MCF 10A (cell line): ENCODE results near the gene TXNDC11. TPM values are rescaled to one million over a fixed set of nuclear protein-coding genes. Genes with fewer than 3 reads are reported as not detected.

Experiments
- BruUV-seq: library from RNA; stranded (reverse); fragments of 400-500 nt; replicated peaks from 2 replicates; lab custom pipeline; 2021; lab: Mats Ljungman, UMichigan
- CTCF ChIA-PET: fragments of 300-600 bp; sonication (Branson Sonifier 250); formaldehyde crosslinking; extraction: SDS; loops from one replicate; lab custom pipeline; 2021; ENCODE audit warnings: antibody characterized with exemption, inconsistent platforms; lab: Yijun Ruan, JAX
- POLR2A ChIA-PET: fragments of 300-600, 350-650 bp; sonication (Branson Sonifier 250); formaldehyde crosslinking; extraction: SDS; loops from one replicate; lab custom pipeline; 2020; ENCODE audit warnings: antibody characterized with exemption, inconsistent platforms; lab: Yijun Ruan, JAX
- DNase-seq: peaks from one replicate; pipeline ENCODE4 v3.0.0-alpha.2; 2018; ENCODE audit not compliant: unreplicated experiment
- H3K27ac Mint-ChIP-seq: one replicate; pipeline ENCODE4 v1.8.0; 2022; ENCODE audit warnings: mild to moderate bottlenecking, low read depth, mixed read lengths; ENCODE audit not compliant: unreplicated experiment
- H3K27me3 Mint-ChIP-seq: one replicate; pipeline ENCODE4 v1.8.0; 2022; ENCODE audit warnings: mixed read lengths; ENCODE audit not compliant: insufficient read depth, unreplicated experiment
- H3K36me3 Mint-ChIP-seq: one replicate; pipeline ENCODE4 v1.8.0; 2022; ENCODE audit warnings: mild to moderate bottlenecking, moderate library complexity, mixed read lengths; ENCODE audit not compliant: insufficient read depth, unreplicated experiment
- H3K4me1 Mint-ChIP-seq: one replicate; pipeline ENCODE4 v1.8.0; 2022; ENCODE audit warnings: mixed read lengths; ENCODE audit not compliant: insufficient read depth, unreplicated experiment
- H3K4me3 Mint-ChIP-seq: one replicate; pipeline ENCODE4 v1.8.0; 2022; ENCODE audit warnings: mild to moderate bottlenecking, moderate library complexity, mixed read lengths; ENCODE audit not compliant: unreplicated experiment
- H3K9me3 Mint-ChIP-seq: one replicate; pipeline ENCODE4 v1.8.0; 2022; ENCODE audit warnings: mixed read lengths; ENCODE audit not compliant: unreplicated experiment
- CTCF ChIP-seq: fragments of 200-600 bp; IDR thresholded peaks from one replicate; pipeline ENCODE4 v1.8.0; 2022; ENCODE audit warnings: antibody characterized with exemption, mild to moderate bottlenecking; ENCODE audit not compliant: unreplicated experiment
- intact Hi-C: fragments of 100-400 bp; cut with micrococcal nuclease; formaldehyde crosslinking; loops from 2 replicates; pipeline ENCODE4 v1.14.1; 2022
- total RNA-seq: library from RNA; stranded (reverse); gene quantifications from 2 replicates; pipeline ENCODE4 v1.2.3, GENCODE V29; 2022

Gene TXNDC11
- total RNA-seq, 1 experiment from 2014 or later: 38.2 TPM

- intact Hi-C loops: no loop called here
- Mint-ChIP-seq H3K9me3 (no peaks in the 10 kb centered on the region), H3K4me3 (peak overlapping the region; percentile 86), H3K27me3 (no peaks in the 10 kb centered on the region), H3K4me1 (peaks cover 27% of the 10 kb centered on the region), H3K36me3 (peaks cover 45% of the 10 kb centered on the region), H3K27ac (no peak overlapping the region)
- CTCF ChIA-PET: interaction anchor here (0.7 to 1.2 kb wide), 4 partner anchors 25 to 352 kb away, joined by 3 to 4 read pairs (median 3); no protein-coding TSS in a partner anchor
- no peak for DNase-seq
- POLR2A ChIA-PET: interaction anchor here (0.8 to 7.5 kb wide), 3 partner anchors 22 to 96 kb away, joined by 3 to 73 read pairs (median 5); partner anchors contain the start of gene ZC3H7A
- no TSS peak for BruUV-seq
- TF ChIP-seq CTCF: no peak
Observed at GRCh38 chr16:11738742-11739544, 3.7 kb downstream of the TXNDC11 start.

- Mint-ChIP-seq H3K4me1 (peaks cover 24% of the 10 kb centered on the region), H3K27ac (no peak overlapping the region), H3K27me3 (no peaks in the 10 kb centered on the region), H3K36me3 (peaks cover 58% of the 10 kb centered on the region), H3K4me3 (no peak overlapping the region), H3K9me3 (no peaks in the 10 kb centered on the region)
- intact Hi-C loops: no loop called here
- no peak for DNase-seq
- no peak for TF ChIP-seq CTCF
- ChIA-PET CTCF (interaction anchor here (0.6 to 1.1 kb wide), 3 partner anchors 24 to 351 kb away, joined by 3 to 4 read pairs (median 3); no protein-coding TSS in a partner anchor), POLR2A (interaction anchor here (0.8 kb wide), 1 partner anchor 21 kb away, joined by 3 read pairs; no protein-coding TSS in a partner anchor)
- BruUV-seq: no TSS peak
Observed at GRCh38 chr16:11737713-11738112, 4.9 kb downstream of the TXNDC11 start.

GRCh38 chr16:11736903-11737302 lies 5.8 kb downstream of the TXNDC11 start:
- no peak for DNase-seq
- H3K27me3 Mint-ChIP-seq: no peaks in the 10 kb centered on the region
- H3K27ac Mint-ChIP-seq: no peak overlapping the region
- peaks cover 24% of the 10 kb centered on the region for H3K4me1 Mint-ChIP-seq
- no TSS peak for BruUV-seq
- H3K4me3 Mint-ChIP-seq: no peak overlapping the region
- ChIA-PET POLR2A (no interaction called here), CTCF (interaction anchor here (0.6 to 1.1 kb wide), 3 partner anchors 26 to 341 kb away, joined by 3 read pairs; no protein-coding TSS in a partner anchor)
- TF ChIP-seq CTCF: no peak
- no peaks in the 10 kb centered on the region for H3K9me3 Mint-ChIP-seq
- intact Hi-C loops: no loop called here
- H3K36me3 Mint-ChIP-seq: peaks cover 66% of the 10 kb centered on the region

- Mint-ChIP-seq H3K36me3 (peaks cover 76% of the 10 kb centered on the region), H3K27ac (no peak overlapping the region), H3K4me3 (no peak overlapping the region), H3K4me1 (peaks cover 15% of the 10 kb centered on the region), H3K9me3 (no peaks in the 10 kb centered on the region), H3K27me3 (no peaks in the 10 kb centered on the region)
- ChIA-PET CTCF (interaction anchor here (1.1 kb wide), 1 partner anchor 25 kb away, joined by 3 read pairs; no protein-coding TSS in a partner anchor), POLR2A (interaction anchor here (0.9 kb wide), 1 partner anchor 11 kb away, joined by 3 read pairs; no protein-coding TSS in a partner anchor)
- DNase-seq: no peak
- BruUV-seq: no TSS peak
- TF ChIP-seq CTCF: no peak
- intact Hi-C loops: no loop called here
Observed at GRCh38 chr16:11735787-11736186, 6.9 kb downstream of the TXNDC11 start.
